Measurements from ENCODE around the gene PEA15.
A peak's percentile ranks its signal among the peaks of the same experiment; 100 is the strongest.

PEA15 gene

GRCh38 chr1:160186729-160187128 lies 18.5 kb upstream of the PEA15 start:
- Histone ChIP-seq H3K4me3 (ENCODE audit: low read depth, low read length) (no peak overlapping the region), H3K27ac (ENCODE audit: extremely low read depth, low read depth, low read length) (no peak overlapping the region), H3K36me3 (ENCODE audit: control insufficient read depth in 2 of 2, insufficient read depth in 1 of 2, low read length in 2 of 2) (no peaks in the 10 kb centered on the region), H3K9me3 (ENCODE audit: control insufficient read depth, insufficient read depth, low read depth, low read length) (no peaks in the 10 kb centered on the region), H3K4me1 (ENCODE audit: control insufficient read depth, insufficient read depth, low read length) (no peaks in the 10 kb centered on the region)
- POLR2A ChIA-PET, result no interaction called here
- TF ChIP-seq ZNF449 (tag by site-specific recombination; IDR thresholded peaks at IDR 0.05) (peak; percentile 92), PRDM4 (tag by site-specific recombination; IDR thresholded peaks at IDR 0.05) (no peak)
- CTCF ChIA-PET, result interaction anchor here (0.6 to 1.3 kb wide), 4 partner anchors 85 to 390 kb away, joined by 3 to 5 read pairs (median 4); no protein-coding TSS in a partner anchor

- H3K4me1 ChIP-seq (ENCODE audit: control insufficient read depth, insufficient read depth, low read length), result no peaks in the 10 kb centered on the region
- no peaks in the 10 kb centered on the region for H3K36me3 ChIP-seq (ENCODE audit: control insufficient read depth in 2 of 2, insufficient read depth in 1 of 2, low read length in 2 of 2)
- no peak overlapping the region for H3K27ac ChIP-seq (ENCODE audit: extremely low read depth, low read depth, low read length)
- H3K9me3 ChIP-seq (ENCODE audit: control insufficient read depth, insufficient read depth, low read depth, low read length), result no peaks in the 10 kb centered on the region
- no peak overlapping the region for H3K4me3 ChIP-seq (ENCODE audit: low read depth, low read length)
- POLR2A ChIA-PET, result no interaction called here
- no peak for TF ChIP-seq ZNF488 (tag by site-specific recombination; IDR thresholded peaks at IDR 0.05)
- no peak for TF ChIP-seq ZNF585B (tag by site-specific recombination; IDR thresholded peaks at IDR 0.05)
- 0 out of 2 replicates have a peak, but pooled peaks have one; percentile 49 for TF ChIP-seq PRDM10 (tag by site-specific recombination; IDR thresholded peaks at IDR 0.05)
- no peak for TF ChIP-seq ZNF37A (tag by site-specific recombination; IDR thresholded peaks at IDR 0.05)
- CTCF ChIA-PET, result interaction anchor here (0.9 to 6.7 kb wide), 2 partner anchors 62 to 86 kb away, joined by 5 to 88 read pairs; no protein-coding TSS in a partner anchor
Observed at GRCh38 chr1:160187407-160187806, 17.8 kb upstream of the PEA15 start.

GRCh38 chr1:160188341-160188740 lies 16.8 kb upstream of the PEA15 start:
- Histone ChIP-seq H3K4me1 (ENCODE audit: control insufficient read depth, insufficient read depth, low read length) (no peaks in the 10 kb centered on the region), H3K4me3 (ENCODE audit: low read depth, low read length) (no peak overlapping the region), H3K36me3 (ENCODE audit: control insufficient read depth in 2 of 2, insufficient read depth in 1 of 2, low read length in 2 of 2) (no peaks in the 10 kb centered on the region), H3K9me3 (ENCODE audit: control insufficient read depth, insufficient read depth, low read depth, low read length) (no peaks in the 10 kb centered on the region), H3K27ac (ENCODE audit: extremely low read depth, low read depth, low read length) (no peak overlapping the region)
- ChIA-PET CTCF (interaction anchor here (1.1 to 6.7 kb wide), 4 partner anchors 61 to 103 kb away, joined by 3 to 88 read pairs (median 28); no protein-coding TSS in a partner anchor), POLR2A (no interaction called here)
- TF ChIP-seq ZNF366 (tag by site-specific recombination; conservative IDR thresholded peaks at IDR 0.05), result no peak
- TF ChIP-seq ZNF830 (tag by site-specific recombination; IDR thresholded peaks at IDR 0.05; ENCODE audit: low read depth), result no peak
- TF ChIP-seq CTCF (tag by site-specific recombination; IDR thresholded peaks at IDR 0.05), result no peak
- TF ChIP-seq ZNF707 (tag by site-specific recombination; IDR thresholded peaks at IDR 0.05), result no peak
- TF ChIP-seq TRIM28 (IDR thresholded peaks at IDR 0.05; ENCODE audit: borderline replicate concordance, low read length), result no peak
- no peak for TF ChIP-seq ZNF776 (tag by site-specific recombination; IDR thresholded peaks at IDR 0.05; ENCODE audit: borderline replicate concordance)
- TF ChIP-seq ZNF747 (tag by site-specific recombination; IDR thresholded peaks at IDR 0.05), result no peak
- TF ChIP-seq ZFP69B (tag by site-specific recombination; IDR thresholded peaks at IDR 0.05), result no peak
- no peak for TF ChIP-seq ZNF704 (tag by site-specific recombination; IDR thresholded peaks at IDR 0.05)
- TF ChIP-seq ZNF571 (tag by site-specific recombination; IDR thresholded peaks at IDR 0.05), result no peak
- no peak for TF ChIP-seq ZNF514 (tag by site-specific recombination; IDR thresholded peaks at IDR 0.05)
- TF ChIP-seq ZSCAN16 (tag by site-specific recombination; IDR thresholded peaks at IDR 0.05), result no peak
- no peak for TF ChIP-seq ZNF658 (tag by site-specific recombination; IDR thresholded peaks at IDR 0.05)
- TF ChIP-seq ZBTB17 (tag by site-specific recombination; IDR thresholded peaks at IDR 0.05), result no peak
- no peak for TF ChIP-seq ZNF501 (tag by site-specific recombination; IDR thresholded peaks at IDR 0.05)
